ENCODE measurements around the gene SMIM41. TPM values are rescaled to one million over a fixed set of nuclear protein-coding genes. Genes with fewer than 3 reads are reported as not detected.

SMIM41 gene
- total and polyA plus RNA-seq, 4 donors, result 0.03 to 0.50 (median 0.24) TPM; not detected in 1

- DNase-seq (ENCODE audit: low spot score), result no peak
- Histone ChIP-seq H3K36me3 (ENCODE audit: control insufficient read depth in 4 of 4, insufficient read depth in 3 of 4, low read depth in 1 of 4, low read length in 3 of 4) (peaks cover 0 to 18% (median 2%) of the 10 kb centered on the region in 4 donors), H3K27me3 (ENCODE audit: control insufficient read depth in 4 of 4, insufficient read depth in 4 of 4, low read length in 3 of 4) (no peaks in the 10 kb centered on the region), H3K4me3 (ENCODE audit: low read depth in 1 of 3, low read length in 3 of 3) (no peak overlapping the region), H3K27ac (ENCODE audit: low read depth in 1 of 2, low read length in 2 of 2) (no peak overlapping the region), H3K9me3 (ENCODE audit: control insufficient read depth in 4 of 4, low read length in 3 of 4) (no peaks in the 10 kb centered on the region), H3K9ac (ENCODE audit: low read depth in 1 of 2, low read length in 2 of 2) (no peak overlapping the region), H3K4me1 (ENCODE audit: control insufficient read depth in 4 of 4, insufficient read depth in 4 of 4, low read length in 3 of 4) (peaks cover 0 to 12% (median 7%) of the 10 kb centered on the region in 4 donors)
- TF ChIP-seq HNF4G (IDR thresholded peaks at IDR 0.05) (no peak), FOXA2 (IDR thresholded peaks at IDR 0.05) (no peak), NR2F2 (IDR thresholded peaks at IDR 0.05) (no peak), RAD21 (IDR thresholded peaks at IDR 0.05) (no peak), TAF1 (conservative IDR thresholded peaks at IDR 0.05) (no peak), RXRA (IDR thresholded peaks at IDR 0.05) (no peak), CTCF (IDR thresholded peaks at IDR 0.05; ENCODE audit: low read depth, low read length, missing input control) (no peak), ATF3 (IDR thresholded peaks at IDR 0.05) (no peak), SP1 (IDR thresholded peaks at IDR 0.05) (no peak), GABPA (IDR thresholded peaks at IDR 0.05 in 1 of 2, conservative IDR thresholded peaks at IDR 0.05 in 1 of 2) (no peak), FOXA1 (IDR thresholded peaks at IDR 0.05) (no peak), ZBTB33 (IDR thresholded peaks at IDR 0.05) (no peak), HNF4A (conservative IDR thresholded peaks at IDR 0.05) (no peak), MAX (IDR thresholded peaks at IDR 0.05) (no peak), JUND (IDR thresholded peaks at IDR 0.05) (no peak), YY1 (IDR thresholded peaks at IDR 0.05) (no peak), EGR1 (IDR thresholded peaks at IDR 0.05; ENCODE audit: low read depth in 2 of 2) (no peak)
- TF ChIP-seq, protein P1, sequence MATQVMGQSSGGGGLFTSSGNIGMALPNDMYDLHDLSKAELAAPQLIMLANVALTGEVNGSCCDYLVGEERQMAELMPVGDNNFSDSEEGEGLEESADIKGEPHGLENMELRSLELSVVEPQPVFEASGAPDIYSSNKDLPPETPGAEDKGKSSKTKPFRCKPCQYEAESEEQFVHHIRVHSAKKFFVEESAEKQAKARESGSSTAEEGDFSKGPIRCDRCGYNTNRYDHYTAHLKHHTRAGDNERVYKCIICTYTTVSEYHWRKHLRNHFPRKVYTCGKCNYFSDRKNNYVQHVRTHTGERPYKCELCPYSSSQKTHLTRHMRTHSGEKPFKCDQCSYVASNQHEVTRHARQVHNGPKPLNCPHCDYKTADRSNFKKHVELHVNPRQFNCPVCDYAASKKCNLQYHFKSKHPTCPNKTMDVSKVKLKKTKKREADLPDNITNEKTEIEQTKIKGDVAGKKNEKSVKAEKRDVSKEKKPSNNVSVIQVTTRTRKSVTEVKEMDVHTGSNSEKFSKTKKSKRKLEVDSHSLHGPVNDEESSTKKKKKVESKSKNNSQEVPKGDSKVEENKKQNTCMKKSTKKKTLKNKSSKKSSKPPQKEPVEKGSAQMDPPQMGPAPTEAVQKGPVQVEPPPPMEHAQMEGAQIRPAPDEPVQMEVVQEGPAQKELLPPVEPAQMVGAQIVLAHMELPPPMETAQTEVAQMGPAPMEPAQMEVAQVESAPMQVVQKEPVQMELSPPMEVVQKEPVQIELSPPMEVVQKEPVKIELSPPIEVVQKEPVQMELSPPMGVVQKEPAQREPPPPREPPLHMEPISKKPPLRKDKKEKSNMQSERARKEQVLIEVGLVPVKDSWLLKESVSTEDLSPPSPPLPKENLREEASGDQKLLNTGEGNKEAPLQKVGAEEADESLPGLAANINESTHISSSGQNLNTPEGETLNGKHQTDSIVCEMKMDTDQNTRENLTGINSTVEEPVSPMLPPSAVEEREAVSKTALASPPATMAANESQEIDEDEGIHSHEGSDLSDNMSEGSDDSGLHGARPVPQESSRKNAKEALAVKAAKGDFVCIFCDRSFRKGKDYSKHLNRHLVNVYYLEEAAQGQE (IDR thresholded peaks at IDR 0.05), result no peak
- 93% methylated on average over 21 of the region's 21 CpGs for WGBS
These were observed 25.2 kb upstream of the SMIM41 start for GRCh38 chr12:52054231-52054832.
